Osteoblast (primary cell): ENCODE measurements around the gene XG. TPM values are rescaled to one million over a fixed set of nuclear protein-coding genes. Genes with fewer than 3 reads are reported as not detected.

ENCODE experiments used
- DNase-seq: peaks from one replicate; pipeline ENCODE4 v3.0.0; 2011; ENCODE audit warnings: low spot score, mixed read lengths; ENCODE audit not compliant: insufficient read length; ENCODE audit errors: missing footprints
- H2AFZ ChIP-seq: 2 replicates; pipeline ENCODE4 v1.6.0; 2011; ENCODE audit warnings: mild to moderate bottlenecking, low read length
- H3K27ac ChIP-seq: 2 replicates; pipeline ENCODE4 v1.5.1; 2011; ENCODE audit warnings: mild to moderate bottlenecking, low read depth, low read length, moderate library complexity
- H3K27me3 ChIP-seq: 2 replicates; pipeline ENCODE4 v1.6.0; 2012; ENCODE audit warnings: mild to moderate bottlenecking, control low read depth, inconsistent platforms, low read length, moderate library complexity; ENCODE audit not compliant: insufficient read depth
- H3K36me3 ChIP-seq: 2 replicates; pipeline ENCODE4 v1.5.1; 2011; ENCODE audit warnings: mild to moderate bottlenecking, low read length, control low read depth, moderate library complexity; ENCODE audit not compliant: insufficient read depth
- H3K4me1 ChIP-seq: 2 replicates; pipeline ENCODE4 v1.5.1; 2011; ENCODE audit warnings: mild to moderate bottlenecking, low read length, control low read depth, moderate library complexity; ENCODE audit not compliant: insufficient read depth
- H3K4me2 ChIP-seq: 2 replicates; pipeline ENCODE4 v1.6.0; 2011; ENCODE audit warnings: mild to moderate bottlenecking, low read length; ENCODE audit not compliant: insufficient read depth
- H3K4me3 ChIP-seq: fragments of 200-600 bp; sonication (generic); 3 replicates; pipeline ENCODE4 v1.5.1; 2012; ENCODE audit warnings: mild to moderate bottlenecking, low read length, inconsistent platforms; ENCODE audit not compliant: insufficient read depth
- H3K79me2 ChIP-seq: 2 replicates; pipeline ENCODE4 v1.6.0; 2012; ENCODE audit warnings: mild to moderate bottlenecking, low read length, control low read depth, inconsistent platforms; ENCODE audit not compliant: insufficient read depth
- H3K9me3 ChIP-seq: 2 replicates; pipeline ENCODE4 v1.5.1; 2011; ENCODE audit warnings: low read depth, low read length, control low read depth
- H4K20me1 ChIP-seq: 2 replicates; pipeline ENCODE4 v1.6.0; 2012; ENCODE audit warnings: mild to moderate bottlenecking, low read length, control low read depth; ENCODE audit not compliant: insufficient read depth
- total RNA-seq: library from RNA; depleted of rRNA; stranded (reverse); fragments of >200 nt; gene quantifications from 2 replicates; pipeline ENCODE4 v1.2.3, GENCODE V29; 2012
- TF ChIP-seq, protein P1 (sequence below): IDR thresholded peaks from 2 replicates; pipeline ENCODE4 v1.5.1; 2011; ENCODE audit warnings: mild to moderate bottlenecking, low read depth, low read length, moderate library complexity; ENCODE audit errors: extremely low read depth

Gene XG
- total RNA-seq, 1 donor: 4.0 TPM

DNA sequence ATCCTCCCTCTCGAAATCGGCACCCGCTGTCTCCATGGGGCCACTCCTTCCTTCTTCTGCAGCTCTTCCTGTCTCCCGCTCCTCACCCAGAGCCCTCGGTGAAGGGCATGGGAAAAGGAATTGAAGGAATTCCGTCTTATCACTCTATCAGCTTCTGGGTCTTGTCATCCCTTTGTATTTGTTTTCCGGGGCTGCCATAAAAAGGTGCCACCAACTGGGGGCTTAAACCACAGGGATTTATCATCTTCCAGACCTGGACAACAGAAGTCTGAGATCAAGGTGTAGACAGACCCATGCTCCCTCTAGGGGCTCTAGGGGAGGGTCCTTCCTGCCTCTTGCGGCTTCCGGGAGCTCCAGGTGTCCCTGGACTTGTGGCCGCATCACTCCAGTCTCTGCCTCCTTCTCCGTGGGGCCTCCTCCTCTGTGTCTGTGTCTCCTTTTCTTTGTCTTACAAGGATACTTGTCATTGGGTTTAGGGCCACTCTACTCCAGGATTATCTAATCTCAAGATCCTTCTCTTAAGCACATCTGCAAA is 36.7 kb upstream of the XG start:
- Histone ChIP-seq H3K9me3 (no peaks in the 10 kb centered on the region), H2AFZ (no peak overlapping the region), H3K4me3 (no peak overlapping the region), H3K27ac (no peak overlapping the region), H3K27me3 (no peaks in the 10 kb centered on the region), H3K4me1 (peaks cover 6% of the 10 kb centered on the region), H3K36me3 (peaks cover 45% of the 10 kb centered on the region), H3K79me2 (peaks cover 45% of the 10 kb centered on the region), H3K4me2 (no peak overlapping the region), H4K20me1 (peaks cover 31% of the 10 kb centered on the region)
- DNase-seq: no peak
- TF ChIP-seq, protein P1, sequence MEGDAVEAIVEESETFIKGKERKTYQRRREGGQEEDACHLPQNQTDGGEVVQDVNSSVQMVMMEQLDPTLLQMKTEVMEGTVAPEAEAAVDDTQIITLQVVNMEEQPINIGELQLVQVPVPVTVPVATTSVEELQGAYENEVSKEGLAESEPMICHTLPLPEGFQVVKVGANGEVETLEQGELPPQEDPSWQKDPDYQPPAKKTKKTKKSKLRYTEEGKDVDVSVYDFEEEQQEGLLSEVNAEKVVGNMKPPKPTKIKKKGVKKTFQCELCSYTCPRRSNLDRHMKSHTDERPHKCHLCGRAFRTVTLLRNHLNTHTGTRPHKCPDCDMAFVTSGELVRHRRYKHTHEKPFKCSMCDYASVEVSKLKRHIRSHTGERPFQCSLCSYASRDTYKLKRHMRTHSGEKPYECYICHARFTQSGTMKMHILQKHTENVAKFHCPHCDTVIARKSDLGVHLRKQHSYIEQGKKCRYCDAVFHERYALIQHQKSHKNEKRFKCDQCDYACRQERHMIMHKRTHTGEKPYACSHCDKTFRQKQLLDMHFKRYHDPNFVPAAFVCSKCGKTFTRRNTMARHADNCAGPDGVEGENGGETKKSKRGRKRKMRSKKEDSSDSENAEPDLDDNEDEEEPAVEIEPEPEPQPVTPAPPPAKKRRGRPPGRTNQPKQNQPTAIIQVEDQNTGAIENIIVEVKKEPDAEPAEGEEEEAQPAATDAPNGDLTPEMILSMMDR: no peak

DNA sequence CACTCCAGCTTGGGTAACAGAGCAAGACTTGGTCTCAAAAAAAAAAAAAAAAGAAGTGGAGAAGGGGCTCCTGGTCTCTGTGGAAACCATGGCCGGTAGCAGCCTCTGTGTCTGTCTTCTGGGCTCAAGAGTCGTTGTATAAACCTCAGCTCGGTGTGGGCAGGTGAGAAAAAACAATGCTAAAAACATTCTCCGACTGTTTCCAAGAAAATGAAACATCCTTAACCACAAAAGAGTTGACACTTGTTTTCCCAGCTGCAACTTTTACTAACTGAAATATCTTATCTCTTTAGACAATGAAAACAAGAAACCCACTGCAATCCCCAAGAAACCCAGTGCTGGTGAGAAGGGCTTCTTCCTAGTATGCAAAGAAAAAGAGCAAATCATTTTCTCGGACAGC is 34.5 kb upstream of the XG start:
- Histone ChIP-seq H3K4me3 (no peak overlapping the region), H3K4me2 (no peak overlapping the region), H3K27me3 (no peaks in the 10 kb centered on the region), H3K4me1 (no peaks in the 10 kb centered on the region), H3K27ac (no peak overlapping the region), H3K36me3 (peaks cover 55% of the 10 kb centered on the region), H2AFZ (no peak overlapping the region), H3K79me2 (peaks cover 37% of the 10 kb centered on the region), H3K9me3 (no peaks in the 10 kb centered on the region), H4K20me1 (peaks cover 20% of the 10 kb centered on the region)
- DNase-seq: no peak
- TF ChIP-seq, protein P1: no peak

DNA sequence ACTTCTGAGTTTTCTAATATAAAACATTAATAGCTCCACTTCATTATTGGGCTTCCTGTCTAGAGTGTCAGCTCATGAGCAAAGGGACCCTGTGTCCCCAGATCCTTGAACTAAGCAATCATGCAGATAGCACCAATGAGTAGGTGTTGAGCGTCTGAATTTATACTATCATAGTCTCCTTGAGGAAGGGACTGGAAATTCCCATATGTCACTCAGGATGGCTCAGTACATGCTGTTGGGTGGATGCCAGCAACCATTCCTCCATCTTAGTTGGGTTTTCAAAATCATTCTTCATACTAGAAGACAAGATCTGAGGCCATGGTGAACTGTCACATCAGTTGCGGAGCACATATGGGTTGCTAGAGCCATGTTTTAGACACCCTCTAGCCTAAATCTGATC is 33.0 kb upstream of the XG start:
- H3K4me3 ChIP-seq: no peak overlapping the region
- DNase-seq: no peak
- peaks cover 5% of the 10 kb centered on the region for H4K20me1 ChIP-seq
- TF ChIP-seq, protein P1: no peak
- no peaks in the 10 kb centered on the region for H3K9me3 ChIP-seq
- H3K4me1 ChIP-seq: no peaks in the 10 kb centered on the region
- H3K79me2 ChIP-seq: peaks cover 22% of the 10 kb centered on the region
- no peak overlapping the region for H3K4me2 ChIP-seq
- no peak overlapping the region for H2AFZ ChIP-seq
- no peaks in the 10 kb centered on the region for H3K27me3 ChIP-seq
- no peak overlapping the region for H3K27ac ChIP-seq
- H3K36me3 ChIP-seq: peaks cover 58% of the 10 kb centered on the region

DNA sequence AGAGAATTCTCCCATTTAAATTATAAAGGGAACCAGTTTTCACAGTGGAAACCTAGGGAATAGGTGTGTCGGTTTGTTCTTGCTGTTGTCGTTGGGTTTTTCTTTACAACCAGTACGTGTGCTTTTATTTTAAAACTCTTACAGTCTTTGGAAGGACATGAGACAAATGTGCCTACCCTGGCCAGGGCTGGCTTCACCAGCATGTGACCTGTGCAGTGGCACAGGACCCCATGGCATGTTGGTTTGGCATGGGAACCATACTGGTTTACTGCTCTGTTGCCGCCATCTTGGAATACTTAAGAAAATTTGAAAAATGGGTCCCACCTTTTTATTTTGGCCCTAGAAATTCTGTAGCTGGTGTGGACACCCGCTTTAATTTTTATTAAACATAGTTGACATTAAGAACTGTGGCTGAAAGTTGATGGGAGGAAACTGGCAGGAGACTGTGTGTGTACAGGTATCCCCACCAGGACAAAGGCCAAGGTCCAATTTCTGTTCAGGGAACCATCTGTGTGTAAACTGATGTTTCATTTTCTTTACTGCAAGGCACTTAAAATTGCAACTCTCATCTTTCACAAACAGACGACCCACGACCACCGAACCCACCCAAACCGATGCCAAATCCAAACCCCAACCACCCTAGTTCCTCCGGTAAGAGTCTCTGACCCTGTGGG is 31.9 kb upstream of the XG start:
- DNase-seq: no peak
- Histone ChIP-seq H3K79me2 (peaks cover 13% of the 10 kb centered on the region), H3K4me3 (no peak overlapping the region), H2AFZ (no peak overlapping the region), H3K9me3 (no peaks in the 10 kb centered on the region), H3K27ac (no peak overlapping the region), H3K4me1 (no peaks in the 10 kb centered on the region), H3K27me3 (no peaks in the 10 kb centered on the region), H3K36me3 (peaks cover 57% of the 10 kb centered on the region), H3K4me2 (no peak overlapping the region), H4K20me1 (no peaks in the 10 kb centered on the region)
- TF ChIP-seq, protein P1: no peak
